ENCODE results near the gene SCARF2. TPM values are rescaled to one million over a fixed set of nuclear protein-coding genes. Genes with fewer than 3 reads are reported as not detected.

SCARF2 gene
- polyA plus RNA-seq, 2 of the 4 experiments (the other 2 are of a cell fraction), result 0.35 to 0.66 TPM

DNA sequence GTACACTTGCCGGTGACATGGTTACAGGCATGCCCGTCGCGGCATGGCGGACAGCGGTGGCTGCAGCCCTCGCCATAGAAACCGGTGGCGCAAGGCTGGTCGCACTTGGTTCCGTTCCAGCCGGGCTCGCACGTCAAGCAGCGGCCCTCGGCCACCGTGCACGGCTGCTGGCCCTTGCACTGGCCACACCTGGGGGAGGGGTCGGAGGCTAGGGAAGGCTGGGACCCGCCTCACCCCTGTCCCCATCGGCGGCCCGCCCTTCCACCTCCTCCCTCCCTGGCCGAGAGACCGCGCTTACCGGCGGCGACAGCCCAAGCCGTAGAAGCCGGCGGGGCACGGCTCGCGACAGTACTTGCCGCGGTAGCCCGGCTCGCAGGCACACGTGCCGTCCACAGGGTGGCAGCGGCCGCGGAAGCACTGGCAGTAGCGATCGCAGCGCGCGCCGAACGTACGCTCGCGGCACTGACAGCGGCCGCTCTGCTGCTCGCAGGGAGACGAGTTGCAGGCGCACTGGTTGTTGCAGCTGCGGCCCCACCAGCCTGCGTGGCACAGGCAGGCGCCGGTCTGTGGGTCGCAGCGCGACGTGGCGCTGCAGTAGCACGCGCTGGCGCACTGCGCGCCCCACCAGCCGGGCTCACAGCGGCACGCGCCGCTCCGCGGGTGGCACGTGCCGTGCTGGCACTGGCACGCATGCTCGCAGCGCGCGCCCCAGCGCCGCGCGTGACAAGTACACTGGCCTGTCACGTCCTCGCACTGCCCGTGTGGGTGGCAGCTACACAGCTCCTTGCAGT, 6.7 kb downstream of the SCARF2 start:
- peak overlapping the region; percentile 99 for H3K4me2 ChIP-seq
- ChIA-PET POLR2A (no interaction called here), CTCF (interaction anchor here (1.1 to 2.3 kb wide), 2 partner anchors 13 kb away, joined by 6 to 14 read pairs; no protein-coding TSS in a partner anchor)
- TF ChIP-seq POLR2AphosphoS2 (conservative IDR thresholded peaks at IDR 0.05; ENCODE audit: low read length) (no peak), BHLHE40 (IDR thresholded peaks at IDR 0.05; ENCODE audit: low read depth, low read length) (peak; percentile 63), NR3C1 (IDR thresholded peaks at IDR 0.05) (no peak), ZFP36 (IDR thresholded peaks at IDR 0.05; ENCODE audit: borderline replicate concordance, partially characterized antibody) (no peak), ZC3H11A (IDR thresholded peaks at IDR 0.05) (no peak), FOSB (CRISPR knock-in tag; IDR thresholded peaks at IDR 0.05) (no peak), HDAC2 (IDR thresholded peaks at IDR 0.05) (no peak), EHF (CRISPR knock-in tag; IDR thresholded peaks at IDR 0.05) (no peak), NPAS2 (CRISPR knock-in tag; IDR thresholded peaks at IDR 0.05; ENCODE audit: borderline replicate concordance) (no peak), SMC3 (IDR thresholded peaks at IDR 0.05) (peak; percentile 33; the same call in 2 of the 3 replicates), ZSCAN20 (CRISPR knock-in tag; IDR thresholded peaks at IDR 0.05) (no peak), ESRRA (IDR thresholded peaks at IDR 0.05; ENCODE audit: borderline replicate concordance, low read length) (no peak), EP300 (IDR thresholded peaks at IDR 0.05) (no peak), HEYL (CRISPR knock-in tag; IDR thresholded peaks at IDR 0.05) (no peak), HOXA7 (CRISPR knock-in tag; IDR thresholded peaks at IDR 0.05) (no peak), RAD21 (conservative IDR thresholded peaks at IDR 0.05 in 1 of 2, IDR thresholded peaks at IDR 0.05 in 1 of 2) (no peak), JUNB (IDR thresholded peaks at IDR 0.05) (no peak), MAZ (IDR thresholded peaks at IDR 0.05; ENCODE audit: borderline replicate concordance, low read depth, low read length) (no peak), POLR2A (IDR thresholded peaks at IDR 0.05; ENCODE audit: low read length) (no peak), RNF2 (IDR thresholded peaks at IDR 0.05; ENCODE audit: borderline replicate concordance, low read depth) (no peak), ZNF302 (CRISPR knock-in tag; IDR thresholded peaks at IDR 0.05) (no peak), MAFK (IDR thresholded peaks at IDR 0.05; ENCODE audit: partially characterized antibody) (no peak)
- TF ChIP-seq, protein P1, sequence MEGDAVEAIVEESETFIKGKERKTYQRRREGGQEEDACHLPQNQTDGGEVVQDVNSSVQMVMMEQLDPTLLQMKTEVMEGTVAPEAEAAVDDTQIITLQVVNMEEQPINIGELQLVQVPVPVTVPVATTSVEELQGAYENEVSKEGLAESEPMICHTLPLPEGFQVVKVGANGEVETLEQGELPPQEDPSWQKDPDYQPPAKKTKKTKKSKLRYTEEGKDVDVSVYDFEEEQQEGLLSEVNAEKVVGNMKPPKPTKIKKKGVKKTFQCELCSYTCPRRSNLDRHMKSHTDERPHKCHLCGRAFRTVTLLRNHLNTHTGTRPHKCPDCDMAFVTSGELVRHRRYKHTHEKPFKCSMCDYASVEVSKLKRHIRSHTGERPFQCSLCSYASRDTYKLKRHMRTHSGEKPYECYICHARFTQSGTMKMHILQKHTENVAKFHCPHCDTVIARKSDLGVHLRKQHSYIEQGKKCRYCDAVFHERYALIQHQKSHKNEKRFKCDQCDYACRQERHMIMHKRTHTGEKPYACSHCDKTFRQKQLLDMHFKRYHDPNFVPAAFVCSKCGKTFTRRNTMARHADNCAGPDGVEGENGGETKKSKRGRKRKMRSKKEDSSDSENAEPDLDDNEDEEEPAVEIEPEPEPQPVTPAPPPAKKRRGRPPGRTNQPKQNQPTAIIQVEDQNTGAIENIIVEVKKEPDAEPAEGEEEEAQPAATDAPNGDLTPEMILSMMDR (IDR thresholded peaks at IDR 0.05), result peak; percentile 26; the same call in 2 of the 3 replicates
- TF ChIP-seq, protein P2, sequence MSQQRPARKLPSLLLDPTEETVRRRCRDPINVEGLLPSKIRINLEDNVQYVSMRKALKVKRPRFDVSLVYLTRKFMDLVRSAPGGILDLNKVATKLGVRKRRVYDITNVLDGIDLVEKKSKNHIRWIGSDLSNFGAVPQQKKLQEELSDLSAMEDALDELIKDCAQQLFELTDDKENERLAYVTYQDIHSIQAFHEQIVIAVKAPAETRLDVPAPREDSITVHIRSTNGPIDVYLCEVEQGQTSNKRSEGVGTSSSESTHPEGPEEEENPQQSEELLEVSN (IDR thresholded peaks at IDR 0.05; ENCODE audit: borderline replicate concordance, low read depth), result peak; percentile 70; the same call in 1 of the 2 replicates
- TF ChIP-seq, protein P3, sequence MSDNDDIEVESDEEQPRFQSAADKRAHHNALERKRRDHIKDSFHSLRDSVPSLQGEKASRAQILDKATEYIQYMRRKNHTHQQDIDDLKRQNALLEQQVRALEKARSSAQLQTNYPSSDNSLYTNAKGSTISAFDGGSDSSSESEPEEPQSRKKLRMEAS (IDR thresholded peaks at IDR 0.05), result peak; percentile 78
- TF ChIP-seq, protein P4, sequence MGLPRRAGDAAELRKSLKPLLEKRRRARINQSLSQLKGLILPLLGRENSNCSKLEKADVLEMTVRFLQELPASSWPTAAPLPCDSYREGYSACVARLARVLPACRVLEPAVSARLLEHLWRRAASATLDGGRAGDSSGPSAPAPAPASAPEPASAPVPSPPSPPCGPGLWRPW (IDR thresholded peaks at IDR 0.05), result no peak
- H3K4me1 ChIP-seq, result peaks cover 5% of the 10 kb centered on the region; the same call in 1 of the 3 replicates
- FAIRE-seq (no peak), ATAC-seq (peak; percentile 84 to 86), DNase-seq (ENCODE audit: low read depth in 1 of 2, low spot score in 1 of 2) (peak; percentile 65 to 73)
- WGBS (ENCODE audit: missing lambda C conversion rate), result 0% methylated on average over 3 of the region's 94 CpGs
- peak overlapping the region; percentile 41 for H3K4me3 ChIP-seq
- peak overlapping the region in 1 of 2 experiments; percentile 55; a peak in 2 of 6 replicates for H3K27ac ChIP-seq
- no peaks in the 10 kb centered on the region for H3K9me3 ChIP-seq
